ENCODE data around the gene RBM39. TPM values are rescaled to one million over a fixed set of nuclear protein-coding genes. Genes with fewer than 3 reads are reported as not detected.
"Not testable (repeated sequence)": the region's sequence is repeated elsewhere in the genome, so short reads cannot be mapped to it uniquely, and the experiment has no call there.

RBM39 gene
- polyA plus RNA-seq, 1 donor from 2014 or later, result 191 TPM

- Mint-ChIP-seq H3K36me3 (peaks cover 3% of the 10 kb centered on the region), H3K27me3 (no peaks in the 10 kb centered on the region), H3K9me3 (no peaks in the 10 kb centered on the region), H3K4me1 (peaks cover 21 to 32% (median 30%) of the 10 kb centered on the region in 3 donors), H3K27ac (peak within 1 kb of the TSS; percentile 86 to 97 (median 97)), H3K4me3 (peak within 1 kb of the TSS; percentile 94 to 96 (median 95))
Measured at GRCh38 chr20:35699127-35699956, 42.7 kb downstream of the RBM39 start, which contains the start of the genes NFS1 and ROMO1. Gene NFS1, minus strand, starts transcription at chr20:35699352. Its CDS starts 64 bp downstream, at chr20:35699288. Gene ROMO1, plus strand, starts transcription at chr20:35699405. Its CDS starts 228 bp downstream, at chr20:35699633.

- Mint-ChIP-seq H3K27ac (peak overlapping the region; percentile 84 to 97 (median 86)), H3K36me3 (peaks cover 3% of the 10 kb centered on the region), H3K9me3 (no peaks in the 10 kb centered on the region), H3K4me3 (peak overlapping the region; percentile 94 to 96 (median 95)), H3K4me1 (peaks cover 21 to 32% (median 30%) of the 10 kb centered on the region in 3 donors), H3K27me3 (no peaks in the 10 kb centered on the region)
Measured at GRCh38 chr20:35698298-35699126, 43.5 kb downstream of the RBM39 start.

GRCh38 chr20:35697696-35698297 is 44.3 kb downstream of the RBM39 start:
- Mint-ChIP-seq H3K4me3 (peak overlapping the region; percentile 94 to 96 (median 95)), H3K9me3 (no peaks in the 10 kb centered on the region), H3K27me3 (no peaks in the 10 kb centered on the region), H3K27ac (peak overlapping the region in 2 of 3 donors; percentile 84 to 86), H3K36me3 (peaks cover 3% of the 10 kb centered on the region), H3K4me1 (peaks cover 21 to 32% (median 30%) of the 10 kb centered on the region in 3 donors)

DNA sequence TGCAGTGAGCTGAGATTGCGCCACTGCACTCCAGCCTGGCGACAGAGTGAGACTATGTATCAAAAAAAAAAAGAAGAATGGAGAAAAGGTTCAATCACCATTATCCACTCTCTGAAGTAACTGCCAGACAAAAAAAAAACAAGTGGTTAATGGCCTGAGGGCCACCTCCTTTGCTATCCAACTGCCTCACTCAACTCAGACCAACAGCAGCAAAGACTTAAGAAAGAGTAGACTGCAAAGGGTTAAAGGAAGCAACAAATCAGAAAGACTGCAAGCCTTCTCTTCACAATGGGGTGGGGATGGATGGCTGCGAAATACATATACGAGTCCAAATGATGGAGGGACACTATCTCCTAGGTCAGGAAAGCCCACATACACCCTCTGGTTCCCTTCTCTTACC is 46.1 kb downstream of the RBM39 start:
- peaks cover 21 to 28% (median 25%) of the 10 kb centered on the region in 3 donors for H3K4me1 Mint-ChIP-seq
- no peaks in the 10 kb centered on the region for H3K27me3 Mint-ChIP-seq
- H3K36me3 Mint-ChIP-seq, result peaks cover 1% of the 10 kb centered on the region
- H3K4me3 Mint-ChIP-seq, result peak overlapping the region in 2 of 4 donors; percentile 30 to 50
- peak overlapping the region in 1 of 3 donors; percentile 30 for H3K27ac Mint-ChIP-seq
- H3K9me3 Mint-ChIP-seq, result no peaks in the 10 kb centered on the region

DNA sequence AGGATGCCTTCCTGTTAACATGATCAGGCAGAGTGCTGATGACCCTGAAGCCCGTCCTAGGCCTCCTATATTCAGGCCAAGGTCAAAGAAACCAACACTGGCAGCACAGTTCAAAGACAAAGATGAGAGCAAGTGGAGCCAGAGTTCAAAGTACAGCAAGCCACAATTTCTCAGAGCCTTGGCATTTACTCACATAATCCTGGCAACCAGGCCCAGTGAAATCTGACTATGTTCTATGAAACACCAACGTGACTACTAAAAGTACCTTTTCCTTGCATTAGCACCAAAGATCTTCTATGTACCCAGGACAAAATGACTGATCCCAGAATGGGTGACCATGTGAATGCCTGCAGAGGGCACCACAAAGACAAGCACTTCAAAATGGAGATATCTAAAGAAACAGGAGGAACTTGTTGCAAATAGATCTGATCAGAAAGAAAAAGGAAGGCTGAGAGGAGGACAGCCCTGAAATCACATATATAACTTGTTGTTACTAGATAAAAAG is 46.8 kb downstream of the RBM39 start:
- H3K4me1 Mint-ChIP-seq, result peaks cover 21 to 23% (median 22%) of the 10 kb centered on the region in 3 donors
- H3K27me3 Mint-ChIP-seq, result no peaks in the 10 kb centered on the region
- peak overlapping the region in 1 of 3 donors; percentile 53 for H3K27ac Mint-ChIP-seq
- peak overlapping the region in 2 of 4 donors; percentile 30 to 47 for H3K4me3 Mint-ChIP-seq
- no peaks in the 10 kb centered on the region for H3K9me3 Mint-ChIP-seq
- H3K36me3 Mint-ChIP-seq, result peaks cover 1% of the 10 kb centered on the region

DNA sequence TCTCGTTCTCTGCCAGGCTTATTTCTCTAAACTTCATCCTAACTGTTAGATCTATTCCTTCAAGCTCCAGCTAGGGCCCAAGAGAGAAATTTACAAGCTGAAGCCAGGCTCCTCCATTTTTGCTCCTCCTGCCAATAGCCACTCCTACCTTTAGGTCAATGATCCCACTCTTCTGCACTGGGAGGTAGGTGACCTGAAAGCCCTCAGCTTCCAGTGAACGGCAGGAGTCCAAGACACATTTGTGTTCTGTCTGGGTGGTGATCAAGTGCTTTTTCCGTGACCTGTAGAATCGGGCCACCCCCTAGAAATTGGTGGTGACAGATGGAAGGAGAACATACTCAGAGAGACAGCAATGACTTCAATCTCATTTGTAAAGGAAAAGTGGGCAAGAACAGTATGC is 51.8 kb downstream of the RBM39 start:
- H3K9me3 Mint-ChIP-seq, result no peaks in the 10 kb centered on the region
- peak overlapping the region in 1 of 3 donors; percentile 28 for H3K27ac Mint-ChIP-seq
- H3K36me3 Mint-ChIP-seq, result peaks cover 6% of the 10 kb centered on the region
- H3K4me1 Mint-ChIP-seq, result peaks cover 0 to under 1% (median 0%) of the 10 kb centered on the region in 3 donors
- no peak overlapping the region for H3K4me3 Mint-ChIP-seq
- H3K27me3 Mint-ChIP-seq, result no peaks in the 10 kb centered on the region

GRCh38 chr20:35686872-35687271 is 55.2 kb downstream of the RBM39 start:
- not testable (repeated sequence) for H3K36me3 Mint-ChIP-seq, H3K9me3 Mint-ChIP-seq, H3K27ac Mint-ChIP-seq, H3K4me3 Mint-ChIP-seq, H3K27me3 Mint-ChIP-seq, H3K4me1 Mint-ChIP-seq

GRCh38 chr20:35685368-35685767 is 56.7 kb downstream of the RBM39 start:
- not testable (repeated sequence) for H3K27me3 Mint-ChIP-seq, H3K4me1 Mint-ChIP-seq, H3K4me3 Mint-ChIP-seq, H3K9me3 Mint-ChIP-seq, H3K27ac Mint-ChIP-seq, H3K36me3 Mint-ChIP-seq

DNA sequence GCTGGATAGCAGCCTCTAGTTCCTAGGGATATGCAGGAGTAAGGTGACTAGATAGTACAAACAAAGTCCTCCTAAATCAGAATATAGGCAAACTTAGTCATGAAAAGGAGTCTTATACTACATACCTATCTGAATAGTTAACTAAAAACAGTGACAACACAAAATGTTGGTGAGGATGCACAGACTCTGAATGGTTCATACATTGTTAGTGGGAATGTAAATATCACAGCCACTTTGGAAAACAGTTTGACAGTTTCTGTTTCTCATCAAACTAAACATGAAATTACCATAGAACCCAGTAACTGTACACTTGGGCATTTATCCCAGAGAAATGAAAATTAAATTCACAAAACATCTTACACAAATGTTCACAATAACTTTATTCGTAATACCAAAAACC is 60.1 kb downstream of the RBM39 start:
- Mint-ChIP-seq H3K9me3 (no peaks in the 10 kb centered on the region), H3K36me3 (no peaks in the 10 kb centered on the region), H3K27me3 (no peaks in the 10 kb centered on the region), H3K4me3 (no peak overlapping the region), H3K27ac (no peak overlapping the region), H3K4me1 (peaks cover 6 to 13% (median 11%) of the 10 kb centered on the region in 3 donors)

- Mint-ChIP-seq H3K4me3 (peak overlapping the region in 1 of 4 donors; percentile 7), H3K36me3 (no peaks in the 10 kb centered on the region), H3K4me1 (peaks cover 6 to 13% (median 11%) of the 10 kb centered on the region in 3 donors), H3K9me3 (no peaks in the 10 kb centered on the region), H3K27ac (peak overlapping the region in 1 of 3 donors; percentile 3), H3K27me3 (no peaks in the 10 kb centered on the region)
Measured at GRCh38 chr20:35680452-35681183, 61.4 kb downstream of the RBM39 start.

DNA sequence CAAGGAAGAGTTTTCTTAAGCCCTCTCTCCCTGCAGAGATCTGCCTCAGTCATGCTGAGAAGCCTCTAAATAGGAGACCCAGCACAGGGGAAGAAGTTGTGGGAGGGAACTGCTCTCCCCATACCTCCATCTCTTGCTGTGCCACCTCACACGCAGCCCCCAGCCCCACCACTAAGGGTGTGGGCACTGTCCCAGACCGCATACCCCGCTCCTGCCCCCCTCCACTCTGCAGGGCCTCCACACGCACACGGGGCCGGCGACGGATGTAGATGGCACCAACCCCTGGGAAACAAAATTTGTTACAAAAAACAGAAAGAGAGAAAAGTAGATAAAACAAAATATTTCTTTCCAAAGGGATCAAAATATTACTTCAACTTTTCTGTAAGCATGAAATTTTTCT is 67.1 kb downstream of the RBM39 start:
- no peaks in the 10 kb centered on the region for H3K27me3 Mint-ChIP-seq
- H3K4me3 Mint-ChIP-seq, result no peak overlapping the region
- H3K27ac Mint-ChIP-seq, result no peak overlapping the region
- H3K36me3 Mint-ChIP-seq, result peaks cover 4% of the 10 kb centered on the region
- no peaks in the 10 kb centered on the region for H3K9me3 Mint-ChIP-seq
- peaks cover 0 to 2% (median 0%) of the 10 kb centered on the region in 3 donors for H3K4me1 Mint-ChIP-seq

DNA sequence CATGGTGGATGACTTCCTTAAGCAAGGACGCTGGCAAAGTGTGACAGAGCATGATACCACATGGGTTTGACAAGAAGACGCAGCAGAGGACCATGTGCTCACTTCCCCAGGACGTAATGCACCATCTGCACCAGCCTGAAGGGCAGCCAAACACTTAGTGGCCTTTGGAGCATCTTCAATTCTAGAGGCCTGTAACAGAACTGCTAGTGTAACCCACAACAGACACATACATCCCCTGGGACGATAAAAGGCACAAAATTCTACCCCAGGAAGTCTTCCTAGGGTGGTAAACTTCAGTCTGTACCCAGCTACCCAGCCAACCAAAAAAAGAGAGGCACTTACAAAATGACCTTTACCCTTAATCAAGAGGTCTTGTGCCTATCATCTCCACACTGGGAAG is 68.2 kb downstream of the RBM39 start:
- no peaks in the 10 kb centered on the region for H3K9me3 Mint-ChIP-seq
- H3K27me3 Mint-ChIP-seq, result no peaks in the 10 kb centered on the region
- H3K27ac Mint-ChIP-seq, result no peak overlapping the region
- H3K4me1 Mint-ChIP-seq, result peaks cover 0 to under 1% (median 0%) of the 10 kb centered on the region in 3 donors
- no peak overlapping the region for H3K4me3 Mint-ChIP-seq
- H3K36me3 Mint-ChIP-seq, result peaks cover 10% of the 10 kb centered on the region

DNA sequence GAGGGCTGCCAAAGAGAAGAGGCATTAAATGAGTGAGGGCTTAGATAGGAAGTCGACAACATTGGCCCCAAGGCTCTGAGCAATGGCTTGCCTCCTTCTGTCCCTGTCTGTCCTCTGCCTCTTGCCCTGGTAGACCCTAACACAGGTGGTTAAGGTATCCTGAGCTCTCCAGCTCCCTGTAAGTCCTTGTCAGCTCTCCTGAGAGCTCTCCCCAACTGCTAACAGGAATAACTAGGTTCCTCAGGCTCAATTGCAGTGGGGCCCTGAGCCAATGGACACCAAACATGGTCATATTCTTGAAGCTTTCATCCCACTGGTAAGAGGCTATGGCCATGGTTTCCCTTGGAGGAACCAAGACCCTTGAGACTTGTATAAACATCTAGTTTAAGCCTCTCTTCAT is 72.4 kb downstream of the RBM39 start:
- H3K27ac Mint-ChIP-seq, result no peak overlapping the region

GRCh38 chr20:35669221-35669620 is 72.8 kb downstream of the RBM39 start:
- no peaks in the 10 kb centered on the region for H3K27me3 Mint-ChIP-seq
- H3K4me3 Mint-ChIP-seq, result peak overlapping the region in 1 of 4 donors; percentile 55
- H3K36me3 Mint-ChIP-seq, result peaks cover 11% of the 10 kb centered on the region
- no peaks in the 10 kb centered on the region for H3K9me3 Mint-ChIP-seq
- peaks cover 3 to 5% (median 4%) of the 10 kb centered on the region in 3 donors for H3K4me1 Mint-ChIP-seq
- H3K27ac Mint-ChIP-seq, result no peak overlapping the region

More for the DNA sequence above, 72.4 kb downstream of the RBM39 start:
- Mint-ChIP-seq H3K27me3 (no peaks in the 10 kb centered on the region), H3K4me1 (peaks cover 3 to 5% (median 4%) of the 10 kb centered on the region in 3 donors), H3K9me3 (no peaks in the 10 kb centered on the region), H3K4me3 (peak overlapping the region in 1 of 4 donors; percentile 55), H3K36me3 (peaks cover 11% of the 10 kb centered on the region)

All from IgD-negative memory B cell (primary cell).